HL-60/S4 treated with retinoic acid at 250 ng/mL for 4 days and 3 days (cell line): ENCODE data around the gene IL2RA.

ENCODE experiments used
- in situ Hi-C: fragments of 300-500 bp; cut with MboI; formaldehyde crosslinking; loops from 2 replicates; pipeline ENCODE4 v1.7.0; 2022; ENCODE audit warnings: low sequenced_read_pairs

Gene IL2RA

GRCh38 chr10:6062101-6062771, at the start of gene IL2RA:
IL2RA (minus strand) TSS chr10:6062367; CDS start chr10:6062151, 216 bp downstream.
- in situ Hi-C loops, result no loop called here

DNA sequence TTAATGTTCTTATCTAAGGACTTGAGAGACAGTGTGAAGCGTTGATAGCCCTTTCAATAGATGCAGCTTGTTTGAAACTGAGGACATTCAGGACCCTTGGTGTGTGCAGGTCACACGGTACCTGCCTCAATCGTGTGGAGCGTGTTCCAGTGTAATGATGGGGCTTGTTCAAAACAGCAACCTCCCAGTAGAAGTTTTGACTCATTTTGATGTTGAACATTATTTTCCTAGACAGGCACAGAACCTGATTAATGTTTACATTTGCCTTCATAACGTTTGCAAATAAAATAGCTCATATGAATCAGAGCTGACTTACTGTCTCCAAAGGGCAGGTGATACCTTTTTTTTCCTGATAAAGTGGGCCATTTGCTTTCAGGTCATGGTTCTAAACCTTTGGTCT, 48.0 kb upstream of the IL2RA start:
- in situ Hi-C loops, result loop anchor here (25.0 kb wide), 1 partner anchor 552 kb away; no protein-coding TSS in a partner anchor

- in situ Hi-C loops, result loop anchor here (10.0 to 25.0 kb wide), 2 partner anchors 305 to 553 kb away; no protein-coding TSS in a partner anchor
Measured at GRCh38 chr10:6109444-6109775, 47.2 kb upstream of the IL2RA start.

- in situ Hi-C loops, result loop anchor here (10.0 to 25.0 kb wide), 2 partner anchors 306 to 553 kb away; no protein-coding TSS in a partner anchor
Measured at GRCh38 chr10:6108631-6109443, 46.7 kb upstream of the IL2RA start.

GRCh38 chr10:6108072-6108471, 45.9 kb upstream of the IL2RA start:
- in situ Hi-C loops, result loop anchor here (10.0 to 25.0 kb wide), 2 partner anchors 307 to 554 kb away; no protein-coding TSS in a partner anchor

- in situ Hi-C loops, result loop anchor here (10.0 to 25.0 kb wide), 2 partner anchors 307 to 555 kb away; no protein-coding TSS in a partner anchor
Measured at GRCh38 chr10:6107616-6108015, 45.4 kb upstream of the IL2RA start.

DNA sequence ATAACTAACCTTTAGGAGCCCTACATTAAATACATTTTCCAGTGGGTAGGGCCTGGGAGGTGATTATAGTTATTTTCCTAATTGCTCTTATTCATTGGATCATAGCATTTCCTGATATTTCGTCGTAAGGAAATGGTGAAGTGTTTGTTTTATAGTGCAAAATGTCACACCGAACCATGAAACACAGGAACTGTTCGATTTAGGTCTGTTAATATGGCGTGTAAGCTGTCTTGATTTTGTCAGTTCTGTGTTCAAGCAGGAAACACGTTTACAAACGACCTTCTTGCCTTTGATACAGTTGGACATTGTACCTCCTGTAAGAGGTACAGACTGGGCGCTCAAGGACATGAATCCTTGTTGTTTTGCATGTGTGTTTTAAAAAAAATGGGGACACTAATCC, 41.4 kb upstream of the IL2RA start:
- in situ Hi-C loops, result loop anchor here (10.0 to 25.0 kb wide), 2 partner anchors 311 to 559 kb away; no protein-coding TSS in a partner anchor

- in situ Hi-C loops, result loop anchor here (10.0 to 25.0 kb wide), 2 partner anchors 313 to 560 kb away; no protein-coding TSS in a partner anchor
Measured at GRCh38 chr10:6102128-6102527, 40.0 kb upstream of the IL2RA start.

DNA sequence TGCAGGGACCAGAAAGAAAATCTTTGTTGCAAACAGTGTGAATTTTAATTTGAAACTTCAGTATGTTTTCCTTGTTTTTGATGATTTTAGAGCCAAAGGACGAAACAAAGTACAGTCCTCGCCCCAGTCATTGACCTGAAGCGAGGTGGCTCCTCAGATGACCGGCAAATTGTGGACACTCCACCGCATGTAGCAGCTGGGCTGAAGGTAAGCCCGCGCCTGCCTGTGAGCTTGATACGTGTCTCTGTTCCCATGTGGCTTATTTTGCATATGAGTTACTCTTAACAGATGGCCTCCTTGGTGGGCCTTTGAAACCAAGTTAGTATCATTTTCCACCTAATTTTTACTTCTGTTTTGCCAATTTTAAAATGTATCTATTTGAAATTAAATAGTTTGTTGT, 39.0 kb upstream of the IL2RA start:
- in situ Hi-C loops, result loop anchor here (10.0 to 25.0 kb wide), 2 partner anchors 314 to 561 kb away; no protein-coding TSS in a partner anchor

GRCh38 chr10:6100370-6100769, 38.2 kb upstream of the IL2RA start:
- in situ Hi-C loops, result loop anchor here (10.0 to 25.0 kb wide), 2 partner anchors 314 to 562 kb away; no protein-coding TSS in a partner anchor

GRCh38 chr10:6098156-6098555, 36.0 kb upstream of the IL2RA start:
- in situ Hi-C loops, result no loop called here

DNA sequence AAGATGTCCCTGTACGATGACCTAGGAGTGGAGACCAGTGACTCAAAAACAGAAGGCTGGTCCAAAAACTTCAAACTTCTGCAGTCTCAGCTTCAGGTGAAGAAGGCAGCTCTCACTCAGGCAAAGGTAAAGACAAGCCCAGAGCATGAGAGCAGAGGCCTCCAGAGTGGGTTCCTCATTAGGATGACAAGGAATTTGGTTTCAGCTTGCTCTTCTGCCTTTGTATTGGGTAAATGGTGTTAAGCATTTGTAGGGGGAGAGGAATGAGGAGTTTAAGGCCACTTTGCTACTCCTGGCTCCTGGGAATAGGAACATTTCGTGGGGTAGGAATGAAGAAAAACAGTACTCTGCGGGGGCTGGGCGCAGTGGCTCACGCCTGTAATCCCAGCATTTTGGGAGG, 34.9 kb upstream of the IL2RA start:
- in situ Hi-C loops, result no loop called here

- in situ Hi-C loops, result no loop called here
Measured at GRCh38 chr10:6095810-6096570, 33.8 kb upstream of the IL2RA start.

DNA sequence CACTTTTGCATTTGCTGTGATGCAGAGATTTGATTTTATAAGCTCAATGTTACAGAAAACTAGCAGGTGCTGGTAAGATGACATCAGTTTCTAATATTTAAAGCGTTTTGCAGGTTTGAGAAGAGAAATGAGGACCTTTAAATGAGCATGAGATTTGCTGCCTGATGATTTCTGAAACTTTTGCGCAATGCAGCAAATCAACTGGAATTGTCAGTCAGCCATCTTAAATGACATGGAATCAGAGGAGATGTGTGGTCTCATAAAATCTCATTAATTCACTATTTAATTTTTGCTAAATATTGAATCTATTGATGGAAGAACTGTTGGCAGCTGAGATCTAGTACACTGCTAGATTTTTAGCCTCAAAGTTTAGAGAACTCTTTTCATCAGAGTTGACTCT, 30.6 kb upstream of the IL2RA start:
- in situ Hi-C loops, result no loop called here

DNA sequence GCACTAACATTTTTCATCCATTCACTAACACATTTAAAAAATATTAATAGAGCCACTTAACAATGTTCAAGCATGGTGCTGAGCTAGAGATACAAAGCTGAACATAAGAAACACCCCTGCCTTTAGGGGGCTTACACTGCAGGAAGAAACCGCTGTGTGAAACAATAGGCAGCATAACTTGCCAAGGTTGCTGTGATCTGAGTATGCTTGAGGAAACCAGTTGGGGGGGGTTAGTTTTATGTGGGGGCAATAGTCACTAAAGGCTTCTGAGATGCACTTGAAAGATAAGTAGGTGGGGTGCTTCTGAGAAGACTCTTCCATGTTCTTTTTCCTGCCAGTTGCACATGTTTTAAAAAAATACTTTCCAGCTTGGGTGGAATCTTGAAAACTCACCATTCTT, 29.5 kb upstream of the IL2RA start:
- in situ Hi-C loops, result no loop called here

DNA sequence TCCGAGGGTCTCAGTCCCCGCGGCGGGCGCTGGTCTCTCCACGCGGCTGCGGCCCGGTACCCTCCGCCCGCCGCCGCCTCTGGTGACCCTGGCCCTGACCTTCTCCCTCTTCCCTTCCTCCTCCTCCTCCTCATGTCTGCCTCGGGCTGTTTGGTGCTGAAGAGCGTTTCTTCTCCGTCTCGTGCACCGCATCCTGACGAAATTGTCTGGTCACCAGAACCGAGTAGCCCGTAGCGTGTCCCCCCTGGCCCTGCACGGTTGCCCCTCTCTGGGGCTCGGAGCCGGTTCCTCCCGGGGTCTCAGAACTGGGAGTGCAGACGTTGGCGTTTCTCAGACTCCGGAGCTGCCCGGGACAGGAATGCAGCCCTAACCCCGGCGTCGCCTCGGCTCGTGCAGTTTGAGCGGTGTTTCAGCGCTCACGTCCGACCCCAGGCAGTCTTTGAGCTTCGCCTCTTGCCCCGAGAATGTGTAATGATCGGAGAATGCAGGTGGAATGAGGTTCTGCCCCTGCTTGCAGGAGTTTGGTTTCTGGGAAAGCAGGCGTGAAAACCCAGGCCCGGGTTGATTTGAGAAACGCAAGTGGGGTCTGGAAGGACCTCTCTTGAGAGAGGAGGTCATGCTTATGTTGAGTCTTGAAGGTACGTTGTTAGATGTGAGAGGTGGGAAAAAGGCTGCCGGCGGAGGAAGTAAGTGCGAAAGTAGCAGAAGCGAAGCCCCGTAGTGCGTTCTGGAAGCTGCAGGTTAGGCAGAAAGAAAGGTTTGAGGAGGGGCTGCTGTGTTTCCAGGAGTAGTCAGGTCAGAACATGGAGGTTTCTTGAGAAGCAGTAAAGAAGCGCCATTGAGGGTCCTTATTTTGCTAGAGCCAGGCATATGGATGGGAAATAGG, 27.4 kb upstream of the IL2RA start:
- in situ Hi-C loops, result no loop called here

GRCh38 chr10:6088721-6089333, 26.7 kb upstream of the IL2RA start, which contains the start of gene RBM17:
RBM17 (plus strand) TSS chr10:6089034; CDS start chr10:6097066, 8,032 bp downstream.
- in situ Hi-C loops, result no loop called here

GRCh38 chr10:6086375-6087233, 24.4 kb upstream of the IL2RA start:
- in situ Hi-C loops, result no loop called here
